Measurements from ENCODE around the gene BCAR3.

The BCAR3 gene

DNA sequence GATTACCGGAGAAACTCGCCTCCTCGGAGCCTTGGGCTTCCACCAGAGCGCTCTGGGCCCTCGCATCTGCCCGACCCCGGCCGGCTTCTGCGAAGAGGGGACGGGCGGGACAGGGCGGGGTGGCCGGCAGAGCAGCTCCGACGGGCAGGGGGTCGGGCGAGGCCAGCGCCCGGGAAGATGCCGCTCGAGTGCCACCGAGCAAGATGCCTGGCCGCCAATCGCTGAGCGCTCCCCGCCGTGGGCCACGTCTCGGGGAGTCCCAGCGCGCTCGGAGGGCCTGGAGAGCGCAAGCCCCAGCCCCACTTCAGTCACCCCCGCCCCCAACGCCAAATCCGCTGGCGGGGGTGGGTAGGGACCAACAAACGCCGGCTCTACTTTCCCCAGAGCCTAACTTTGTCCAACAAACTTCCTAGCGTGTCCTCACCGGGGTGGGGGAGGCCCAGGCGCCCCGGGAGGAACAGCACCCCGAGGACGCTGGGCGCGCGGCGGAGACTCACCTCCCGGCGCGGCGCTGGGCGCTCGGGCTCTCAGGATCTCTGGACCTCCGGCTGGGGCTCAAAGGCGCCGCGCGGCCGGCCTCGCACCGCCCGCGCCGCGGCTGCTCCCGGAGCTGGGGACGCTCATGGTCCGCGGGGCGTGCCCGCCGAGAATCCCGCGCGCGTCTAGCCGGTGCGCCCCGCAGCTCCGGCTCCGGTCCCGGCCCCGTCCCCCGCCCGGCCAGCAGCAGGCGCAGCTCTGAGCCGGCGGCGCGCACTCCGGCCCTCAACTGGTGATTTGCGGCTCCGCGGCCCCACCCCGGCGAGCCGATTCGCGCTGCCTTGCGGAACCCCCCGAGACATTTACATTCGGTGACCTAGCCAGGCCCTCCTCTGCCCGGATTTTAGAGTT, at the start of gene BCAR3:
BCAR3 (minus strand) TSS at position 737 of the 888 bp plus-strand sequence. CDS start 6,907 bp downstream, outside the sequence.
- peak; percentile 21 to 60 for DNase-seq

DNA sequence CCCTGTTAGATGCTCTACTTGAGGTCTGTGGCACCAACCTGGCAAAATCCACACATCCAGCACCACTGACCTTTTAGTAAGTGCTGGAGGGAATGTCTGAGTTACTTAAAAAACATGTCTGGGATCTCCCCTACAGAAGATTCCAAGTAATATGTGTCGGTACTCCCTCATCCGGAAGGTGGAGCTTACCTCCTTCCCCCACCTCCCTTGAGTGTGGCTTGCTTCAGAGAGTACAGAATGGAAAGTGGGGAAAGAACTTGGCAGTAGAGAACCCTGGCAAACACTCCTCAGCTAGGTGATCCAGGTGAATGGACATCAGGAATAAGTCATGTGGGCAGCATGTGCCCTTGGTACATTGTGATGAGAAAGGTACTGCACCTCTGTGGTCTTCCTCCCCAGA, 49.0 kb upstream of the BCAR3 start:
- DNase-seq: no peak

DNA sequence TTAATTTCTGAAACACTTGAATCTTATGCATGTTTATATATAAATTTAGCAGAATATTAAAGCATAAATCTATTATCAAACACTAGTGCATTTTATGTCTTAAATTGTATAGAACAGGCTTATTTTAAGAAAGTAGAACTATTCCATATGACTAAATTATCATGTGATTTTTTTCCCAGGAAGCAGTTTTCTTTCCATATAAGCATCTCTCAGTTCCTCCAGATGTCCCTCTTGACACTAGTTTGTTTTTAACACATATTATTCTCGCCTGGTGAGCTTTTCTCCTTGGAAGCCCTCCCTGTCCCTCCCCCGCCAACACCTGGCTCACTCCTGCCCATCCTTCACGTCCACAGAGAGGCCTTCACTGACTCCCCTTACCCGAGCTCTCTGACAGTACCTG, 48.3 kb upstream of the BCAR3 start:
- DNase-seq: no peak

DNA sequence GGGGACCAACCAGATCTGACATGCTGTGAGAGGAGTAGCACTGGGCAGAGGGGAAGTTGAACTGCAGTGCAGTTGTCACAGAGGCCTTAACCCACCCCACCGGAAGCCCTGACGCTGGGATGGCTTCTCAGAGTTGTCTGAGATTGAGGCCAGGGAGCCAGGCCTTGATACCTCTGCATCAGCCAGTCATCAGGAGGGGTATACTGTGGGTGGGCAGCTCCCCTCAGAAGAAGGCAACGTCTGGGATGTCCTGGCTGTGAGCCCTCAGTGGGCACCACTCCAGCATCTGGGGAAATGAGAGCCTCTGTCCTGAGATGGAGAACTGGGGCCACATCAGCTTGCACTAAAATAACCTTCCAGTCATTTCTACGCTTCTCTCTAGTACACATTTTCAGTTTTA, 47.9 kb upstream of the BCAR3 start:
- DNase-seq: peak in 1 of 2 donors; percentile 15

DNA sequence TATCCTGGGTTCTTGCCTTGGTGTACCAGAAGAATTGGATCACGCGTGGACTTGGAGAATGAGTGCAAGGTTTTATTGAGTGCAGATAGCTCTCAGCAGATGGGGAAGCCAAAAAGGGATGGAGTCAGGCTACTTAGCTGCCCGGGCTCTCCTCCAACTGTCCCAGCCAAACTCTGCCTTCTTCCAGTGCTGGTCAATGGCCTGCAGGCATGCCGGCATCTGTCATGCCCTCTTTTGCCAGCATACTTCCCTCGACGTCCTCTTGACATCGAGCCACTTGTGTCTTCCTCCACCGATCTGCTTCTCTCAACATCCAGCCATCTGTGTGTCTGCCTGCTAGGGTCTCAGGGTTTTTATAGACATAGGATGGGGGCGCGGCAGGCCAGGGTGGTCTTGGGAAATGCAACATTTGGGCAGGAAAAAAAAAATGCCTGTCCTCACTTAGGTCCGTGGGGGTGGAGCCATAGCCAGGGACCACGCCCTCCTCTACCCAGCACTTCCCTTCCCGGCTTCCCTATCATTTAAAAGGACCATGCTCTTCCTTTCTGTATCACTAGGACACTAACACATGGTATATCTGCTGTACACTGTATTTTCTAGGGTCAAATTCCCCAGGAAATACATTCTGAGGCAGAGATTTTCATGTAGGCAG, 47.0 kb upstream of the BCAR3 start:
- no peak for DNase-seq

DNA sequence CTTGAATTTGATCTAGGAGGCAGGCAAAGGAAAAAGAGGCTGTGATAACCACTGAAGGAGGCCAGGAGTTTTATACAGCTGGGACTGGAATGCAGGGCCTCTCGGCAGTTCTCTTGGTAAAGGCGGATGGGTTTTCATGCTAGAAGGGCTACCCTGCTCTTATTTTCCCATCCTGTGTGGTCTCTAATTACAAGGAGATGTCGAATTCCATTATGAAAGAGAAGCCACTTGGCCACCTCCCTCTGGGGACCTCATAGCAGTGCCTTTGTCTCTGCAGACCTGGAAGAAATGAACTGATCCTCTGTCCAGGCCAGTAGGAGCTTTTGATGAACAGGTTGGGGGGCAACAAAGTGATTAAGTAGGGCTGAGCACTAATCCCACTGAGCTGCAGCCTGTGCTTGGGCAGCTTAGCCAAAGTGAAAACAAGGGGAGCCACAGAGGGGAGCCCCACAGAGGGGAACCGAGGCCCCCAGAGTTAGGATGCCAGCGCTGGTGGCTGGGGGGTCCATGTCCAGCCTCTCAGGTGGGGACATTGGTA, 42.2 kb upstream of the BCAR3 start:
- DNase-seq: no peak

DNA sequence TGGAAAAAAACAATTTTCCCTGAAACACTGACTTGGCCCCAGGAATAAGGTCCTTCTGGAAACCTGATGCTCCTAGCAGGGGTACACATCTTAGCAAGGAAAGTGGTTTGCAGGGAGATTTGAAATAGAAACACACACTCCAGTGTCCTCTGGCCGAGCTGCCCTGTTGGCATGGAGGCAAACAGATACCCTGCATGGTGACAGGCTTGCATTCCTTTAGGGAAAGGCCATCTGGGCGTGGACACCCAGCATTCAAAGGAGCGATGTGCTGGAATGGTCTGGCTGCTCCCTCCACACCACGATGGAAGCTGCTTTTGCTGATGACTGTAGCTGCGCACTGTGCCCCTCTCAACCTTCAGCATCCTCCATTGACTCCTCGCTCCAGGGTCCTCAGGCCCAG, 41.5 kb upstream of the BCAR3 start:
- DNase-seq: no peak

DNA sequence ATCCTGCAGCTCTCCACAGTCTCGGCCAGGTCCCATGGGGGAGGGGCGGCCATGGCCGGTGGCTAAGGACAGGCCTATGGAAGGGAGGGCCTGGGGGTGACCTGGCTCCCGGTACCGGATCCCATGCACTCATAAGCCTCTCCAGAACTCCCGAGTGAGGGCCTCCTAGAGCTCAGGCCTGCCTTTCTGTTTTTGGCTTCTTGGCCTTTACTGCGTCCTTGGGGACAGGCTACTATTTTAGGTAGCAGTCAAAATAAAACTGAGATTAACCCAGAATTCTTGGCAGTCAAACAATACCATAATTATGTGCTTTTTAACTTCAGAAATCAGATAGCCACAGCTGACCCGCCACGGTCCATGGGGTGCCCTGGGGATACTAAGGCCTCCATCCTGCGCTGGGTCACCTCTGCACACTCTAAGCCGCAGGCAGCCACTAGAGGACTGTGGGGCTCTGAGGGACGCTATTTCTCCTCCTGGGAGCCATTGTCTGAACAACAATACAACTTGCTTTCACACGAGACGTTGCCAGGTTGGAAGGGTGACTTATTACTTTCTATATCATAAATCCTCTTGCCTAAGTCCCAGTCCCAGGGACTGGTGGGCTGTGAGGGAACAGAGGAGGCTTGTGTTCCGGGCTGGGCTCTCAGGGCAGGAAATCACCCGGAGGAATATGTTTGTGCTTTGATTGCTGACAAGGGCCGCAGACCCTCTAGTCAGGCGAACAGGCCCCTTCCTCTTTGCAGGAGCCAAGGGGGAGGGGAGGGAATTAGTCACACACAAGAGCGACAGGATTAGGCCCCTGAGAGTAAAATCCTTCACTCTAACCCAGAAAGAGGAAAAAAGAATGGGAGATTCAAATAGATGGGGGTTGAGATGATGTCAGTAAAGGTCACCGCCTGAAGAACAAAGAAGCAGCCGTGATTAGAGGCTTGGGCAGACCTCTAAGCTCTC, 40.7 kb upstream of the BCAR3 start:
- no peak for DNase-seq

DNA sequence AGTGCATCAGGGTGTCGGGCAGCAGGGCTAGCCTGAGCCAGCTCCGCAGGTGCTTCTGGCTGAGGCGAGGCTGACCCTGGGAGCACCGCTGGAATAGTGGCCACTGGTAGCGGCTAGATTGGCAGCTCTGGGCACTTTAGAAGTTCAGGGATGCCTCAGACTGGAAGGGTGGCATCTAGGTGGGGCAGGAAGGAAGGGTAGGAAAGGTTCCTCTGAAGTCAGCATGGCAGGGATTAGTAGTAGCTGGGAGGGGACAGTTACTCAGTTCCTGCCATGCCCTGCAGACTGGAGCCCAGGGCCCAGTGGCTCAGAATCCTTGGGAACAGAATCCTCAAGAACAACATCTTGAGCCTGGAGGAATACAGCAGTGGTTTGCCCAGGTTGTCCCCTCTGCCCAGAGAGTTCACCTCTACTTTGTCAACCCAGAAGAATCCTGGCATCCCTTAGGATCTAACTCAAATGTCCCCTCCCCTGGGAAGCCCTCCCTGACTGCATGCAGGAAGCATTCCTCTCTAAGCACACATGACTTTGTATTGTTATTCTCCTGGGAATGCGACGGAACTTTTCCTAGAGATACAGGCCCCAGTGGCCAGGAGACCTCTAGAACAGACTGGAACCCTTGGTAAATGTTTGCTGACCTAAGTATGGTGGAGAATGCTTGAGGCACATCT, 39.5 kb upstream of the BCAR3 start:
- no peak for DNase-seq

DNA sequence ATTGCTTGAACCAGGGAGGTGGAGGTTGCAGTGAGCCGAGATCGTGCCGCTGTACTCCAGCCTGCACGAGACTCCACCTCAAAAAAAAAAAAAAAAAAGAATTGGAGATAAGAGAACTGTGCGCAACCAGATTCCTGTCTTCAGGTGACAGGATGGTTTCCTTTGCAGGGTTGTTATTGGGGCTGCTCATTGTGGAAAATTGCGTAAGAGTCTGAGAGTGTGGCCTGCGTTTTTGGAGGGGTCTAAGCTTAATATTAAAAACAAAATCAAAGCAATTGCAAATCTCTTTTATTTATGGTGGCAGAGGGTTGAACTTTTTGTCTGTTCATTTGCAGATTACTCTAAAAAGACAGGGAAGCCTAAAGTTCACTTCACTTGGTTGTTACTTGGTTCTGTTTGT, 36.0 kb upstream of the BCAR3 start:
- DNase-seq: no peak

DNA sequence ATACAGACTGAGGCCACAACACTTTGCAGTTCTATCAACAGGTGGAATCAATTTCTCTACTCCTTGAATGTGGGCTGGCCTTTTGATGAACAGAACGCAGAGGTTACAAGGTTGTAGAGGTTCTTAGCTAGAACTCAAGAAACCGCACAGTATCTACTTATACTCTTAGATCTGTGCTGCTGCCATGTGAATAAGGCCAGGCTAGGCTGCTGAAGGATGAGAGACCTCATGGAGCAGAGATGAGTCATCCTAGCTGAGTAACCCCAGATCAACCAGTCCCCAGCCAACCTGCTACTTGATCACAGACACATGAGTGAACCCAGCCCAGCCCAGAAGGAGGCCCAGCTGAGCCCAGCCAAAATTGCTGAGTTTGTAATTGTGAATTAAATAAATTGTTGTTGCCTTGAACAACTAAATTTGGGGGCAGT, 35.3 kb upstream of the BCAR3 start:
- DNase-seq: no peak

DNA sequence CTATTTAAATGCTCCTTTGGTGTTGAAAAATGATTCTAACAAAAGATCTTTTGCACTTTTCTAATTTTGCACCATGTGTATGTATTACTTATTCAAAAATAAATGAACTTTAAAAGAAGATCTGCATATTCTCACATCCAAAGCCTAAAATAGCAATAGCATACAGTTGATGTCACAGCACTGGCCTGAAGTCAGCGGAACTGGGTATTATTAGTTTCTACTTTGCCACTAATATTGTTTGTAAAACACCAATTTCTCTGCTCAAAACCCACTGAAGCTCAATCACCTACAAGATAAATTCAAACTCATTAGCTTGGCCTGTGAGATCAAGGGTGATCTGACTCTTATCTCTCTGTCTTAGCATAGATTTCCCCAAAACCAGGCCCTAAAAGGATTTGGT, 34.5 kb upstream of the BCAR3 start:
- DNase-seq: no peak

DNA sequence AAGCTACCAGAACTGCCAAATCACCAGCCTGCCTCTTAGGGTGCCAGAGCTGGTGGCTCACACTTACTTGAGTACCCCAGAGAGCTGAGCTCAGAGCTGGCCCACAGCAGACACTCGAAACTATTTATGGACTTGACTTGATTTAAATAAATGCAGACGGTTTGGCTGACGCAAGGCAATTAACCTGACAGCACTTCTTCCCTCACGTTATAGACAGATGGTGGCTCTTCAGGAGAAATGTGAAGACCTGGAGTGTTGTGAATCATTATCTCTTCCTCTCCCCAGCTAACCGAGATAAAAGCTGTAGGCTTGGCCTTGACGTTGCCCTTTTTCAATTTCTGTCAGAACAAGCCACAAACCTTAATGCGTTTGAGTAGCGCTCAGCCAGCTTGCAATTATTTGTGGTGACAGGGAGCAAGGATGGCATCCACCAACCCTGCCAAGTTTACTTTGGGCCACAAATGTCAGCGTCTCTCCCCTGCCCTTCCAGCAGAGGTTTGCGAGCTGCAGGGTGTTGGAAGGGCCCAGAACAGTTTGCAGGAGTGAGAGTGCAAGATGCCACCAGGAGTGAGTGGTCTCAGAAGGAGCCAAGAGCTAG, 34.0 kb upstream of the BCAR3 start:
- DNase-seq: no peak

DNA sequence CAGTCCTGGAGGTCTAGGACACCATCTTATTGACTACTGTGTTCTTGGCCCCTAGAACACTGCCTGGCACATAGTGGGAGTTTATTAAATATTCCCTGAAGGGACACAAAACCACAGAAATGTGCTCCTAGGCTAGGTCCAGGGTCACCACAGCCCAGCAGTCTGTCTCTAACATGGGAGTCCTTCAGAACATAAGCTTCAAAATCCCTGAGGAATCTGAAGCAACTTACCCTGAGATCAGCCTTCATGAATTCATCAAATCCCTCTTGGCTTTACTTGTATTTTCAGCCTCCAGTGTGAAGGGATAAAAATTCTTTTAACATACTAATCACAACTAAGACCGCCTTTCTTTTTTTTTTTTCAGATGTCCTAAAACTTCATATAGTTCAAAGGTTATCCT, 32.7 kb upstream of the BCAR3 start:
- DNase-seq: no peak

DNA sequence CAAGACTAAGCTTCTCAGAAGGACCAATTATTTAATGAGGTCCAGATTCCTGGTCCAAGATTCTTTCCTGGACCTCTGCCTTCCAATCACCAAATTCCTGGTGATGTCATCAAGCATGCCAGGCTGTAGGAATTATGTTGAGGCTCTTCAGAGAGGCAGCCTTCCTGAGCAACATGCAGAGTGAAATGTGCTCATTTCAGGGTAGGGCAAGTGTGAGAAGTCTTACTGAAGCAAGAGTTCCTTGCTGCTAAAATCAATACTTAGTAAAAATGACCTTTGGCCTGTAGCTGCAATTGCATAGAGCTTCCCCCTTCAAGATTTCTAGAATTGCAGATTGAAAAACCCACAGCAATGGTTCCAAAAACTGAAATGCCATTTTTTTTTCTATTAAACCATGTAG, 31.7 kb upstream of the BCAR3 start:
- DNase-seq: no peak

DNA sequence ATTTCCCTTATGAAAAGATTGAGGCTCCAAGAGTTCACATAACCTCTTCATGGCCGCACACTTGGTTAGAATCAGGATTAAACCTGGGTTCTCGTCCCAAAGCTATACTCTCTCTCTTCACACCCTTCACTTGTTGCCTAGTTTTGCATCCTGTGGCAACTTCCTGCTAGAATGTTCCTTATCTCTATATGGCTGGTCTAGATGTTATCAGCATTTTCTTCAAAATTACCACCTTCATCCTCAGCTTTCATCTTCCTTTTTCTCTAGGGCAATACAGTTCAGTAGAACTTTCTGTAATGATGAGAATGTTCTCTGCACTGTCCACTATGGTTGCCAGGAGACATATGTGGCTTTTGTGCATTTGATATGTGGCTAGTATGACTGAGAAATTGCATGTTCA, 31.1 kb upstream of the BCAR3 start:
- DNase-seq: no peak

DNA sequence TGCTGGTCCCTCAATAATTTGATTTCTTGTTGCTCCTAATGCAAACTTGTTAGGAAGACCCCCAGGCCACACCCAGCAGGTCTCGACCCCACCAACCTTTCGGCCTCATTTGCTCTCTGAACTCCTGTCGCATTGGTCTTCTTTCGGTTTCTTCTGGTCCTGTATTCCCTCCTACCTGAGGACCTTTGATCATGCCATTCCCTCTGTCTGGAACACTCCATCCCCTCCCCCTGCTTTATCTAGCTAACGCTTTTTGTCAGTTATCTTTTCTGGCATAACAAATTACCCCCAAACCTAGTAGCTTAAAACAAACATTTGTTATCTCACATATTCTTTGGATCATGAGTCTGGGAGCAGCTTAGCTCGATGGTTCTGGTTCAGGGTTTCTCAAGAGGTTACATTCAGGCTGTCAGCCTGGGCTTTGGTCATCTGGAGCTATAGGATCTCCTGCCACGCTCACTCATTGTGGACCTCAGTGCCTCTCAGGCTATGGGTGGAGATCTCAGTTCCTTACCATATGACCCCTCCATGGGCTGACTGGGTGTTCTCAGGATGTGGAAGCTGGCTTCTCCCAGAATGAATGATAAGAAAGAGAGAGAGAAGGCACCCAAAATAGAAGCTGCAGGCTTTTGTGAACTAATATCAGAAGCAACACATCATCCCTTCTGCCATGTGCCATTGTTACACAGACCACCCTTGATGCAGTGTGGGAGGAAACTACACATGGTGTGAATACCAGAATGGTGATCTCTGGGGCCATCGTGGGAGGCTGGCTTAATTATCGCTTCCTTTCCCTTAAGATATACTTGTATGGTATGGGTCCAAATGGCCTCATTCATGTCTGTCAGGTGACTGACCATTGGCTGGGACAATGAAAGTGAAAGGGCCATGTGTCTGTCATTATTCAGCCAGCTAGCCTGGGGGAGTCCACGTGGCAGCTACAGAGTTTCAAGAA, 29.1 kb upstream of the BCAR3 start:
- no peak for DNase-seq

DNA sequence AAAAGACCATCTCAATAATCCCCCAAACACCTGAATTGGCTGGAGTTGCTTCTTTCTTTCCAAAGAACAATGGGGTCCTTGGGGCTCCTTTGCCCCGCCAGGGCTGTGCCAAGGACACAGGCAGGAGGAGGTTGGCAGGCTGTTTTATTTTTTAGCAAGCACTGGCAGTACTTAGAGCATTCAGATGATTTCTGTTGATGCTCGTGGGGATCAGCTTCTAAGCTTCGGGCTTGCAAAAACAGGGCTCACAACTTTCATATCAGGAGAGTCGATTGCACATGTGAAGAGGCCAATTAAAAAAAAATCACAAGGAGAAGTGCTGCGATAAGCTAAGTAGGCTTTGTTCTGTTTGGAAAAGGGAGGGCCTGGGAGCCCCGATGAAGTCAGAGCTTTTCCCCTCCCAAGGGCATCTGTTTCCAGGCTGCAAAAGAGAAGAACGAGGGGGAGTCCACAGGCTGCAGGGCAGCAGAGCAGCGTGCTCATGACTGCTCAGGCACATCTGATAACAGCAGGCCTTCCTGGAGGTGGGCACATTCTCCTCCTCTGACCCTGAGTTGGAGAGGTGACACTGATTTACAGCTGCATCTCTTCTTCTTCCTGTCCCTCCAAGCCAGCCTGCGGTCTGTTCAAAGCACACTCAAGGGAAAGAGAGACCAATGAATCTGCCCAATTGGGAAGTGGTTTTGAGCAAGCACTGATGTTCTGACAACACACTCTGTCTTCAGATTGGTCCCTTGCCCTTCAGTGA, 27.3 kb upstream of the BCAR3 start:
- peak in 1 of 2 donors; percentile 10 for DNase-seq

DNA sequence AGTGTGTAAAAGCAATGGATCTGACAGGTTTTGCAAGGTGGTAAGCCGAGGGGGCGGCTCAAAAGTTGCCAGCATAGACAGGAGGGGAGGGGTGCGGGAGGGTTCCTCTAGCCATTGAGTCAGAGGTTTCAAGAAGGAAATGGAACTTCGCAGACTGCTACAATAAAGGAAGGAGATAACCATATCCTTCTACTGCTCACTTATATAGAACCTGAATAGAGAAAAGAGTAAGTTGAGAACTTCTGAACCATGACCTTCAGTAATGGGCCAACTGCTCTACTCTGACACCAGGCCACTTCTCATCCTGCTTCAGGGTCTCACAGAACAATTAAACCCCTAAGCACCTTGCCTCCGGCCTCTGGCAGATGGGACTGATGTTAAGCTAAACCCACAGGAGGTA, 26.3 kb upstream of the BCAR3 start:
- DNase-seq: peak in 1 of 2 donors; percentile 4

Data from hippocampal formation (tissue), 2 donors.